Activated CD8-positive, alpha-beta T cell treated with anti-CD3 and anti-CD28 coated beads for 36 hours (primary cell): ENCODE data around the gene H19. TPM values are rescaled to one million over a fixed set of nuclear protein-coding genes. Genes with fewer than 3 reads are reported as not detected.

Experiments
- ATAC-seq: fragments of 200-7000 bp; cut with Tn5 transposase; one replicate; pipeline ENCODE4 v1.10.0; 2021; ENCODE audit warnings: mild to moderate bottlenecking, moderate library complexity
- CTCF ChIA-PET: fragments of 350-600 bp; sonication (Branson Sonifier 250); formaldehyde crosslinking; loops from one replicate; lab custom pipeline; 2021; ENCODE audit warnings: antibody characterized with exemption; lab: Charles Lee
- POLR2A ChIA-PET: fragments of 350-600 bp; sonication (Branson Sonifier 250); formaldehyde crosslinking; loops from one replicate; lab custom pipeline; 2021; ENCODE audit warnings: antibody characterized with exemption; lab: Charles Lee
- DNase-seq: peaks from one replicate; pipeline ENCODE4 v3.0.0-alpha.2; 2020
- H3K27ac Mint-ChIP-seq: one replicate; pipeline ENCODE4 v1.8.0; 2021; ENCODE audit warnings: mild to moderate bottlenecking, mixed read lengths
- H3K27me3 Mint-ChIP-seq: one replicate; pipeline ENCODE4 v1.8.0; 2021; ENCODE audit warnings: mixed read lengths
- H3K36me3 Mint-ChIP-seq: one replicate; pipeline ENCODE4 v1.8.0; 2021; ENCODE audit warnings: low read depth, mixed read lengths
- H3K4me1 Mint-ChIP-seq: one replicate; pipeline ENCODE4 v1.8.0; 2021; ENCODE audit warnings: low read depth, mixed read lengths
- H3K4me3 Mint-ChIP-seq: one replicate; pipeline ENCODE4 v1.8.0; 2021; ENCODE audit warnings: mild to moderate bottlenecking, moderate library complexity, mixed read lengths
- H3K9me3 Mint-ChIP-seq: one replicate; pipeline ENCODE4 v1.8.0; 2021; ENCODE audit warnings: mixed read lengths
- CTCF ChIP-seq: fragments of 200-600 bp; IDR thresholded peaks from one replicate; pipeline ENCODE4 v1.8.0; 2022; ENCODE audit warnings: antibody characterized with exemption, mild to moderate bottlenecking
- intact Hi-C: fragments of 100-400 bp; cut with micrococcal nuclease; formaldehyde crosslinking; loops from one replicate; pipeline ENCODE4 v1.10.0; 2022
- total RNA-seq, 2 experiments: library from RNA; stranded (reverse); gene quantifications; one replicate each; pipeline ENCODE4 v1.2.3, GENCODE V29; 2021

H19 gene
- total RNA-seq, 2 experiments from 2014 or later, result not detected

GRCh38 chr11:1994121-1994520, 3.5 kb downstream of the H19 start:
- no peak for TF ChIP-seq CTCF
- DNase-seq (no peak), ATAC-seq (no peak)
- no peaks in the 10 kb centered on the region for H3K36me3 Mint-ChIP-seq
- intact Hi-C loops, result no loop called here
- H3K9me3 Mint-ChIP-seq, result no peaks in the 10 kb centered on the region
- CTCF ChIA-PET, result no interaction called here
- H3K4me1 Mint-ChIP-seq, result no peaks in the 10 kb centered on the region
- no peaks in the 10 kb centered on the region for H3K27me3 Mint-ChIP-seq
- POLR2A ChIA-PET, result no interaction called here
- no peak overlapping the region for H3K4me3 Mint-ChIP-seq
- no peak overlapping the region for H3K27ac Mint-ChIP-seq

GRCh38 chr11:1992111-1992510, 5.5 kb downstream of the H19 start:
- Mint-ChIP-seq H3K36me3 (no peaks in the 10 kb centered on the region), H3K9me3 (no peaks in the 10 kb centered on the region), H3K4me3 (no peak overlapping the region), H3K27ac (no peak overlapping the region), H3K27me3 (no peaks in the 10 kb centered on the region), H3K4me1 (no peaks in the 10 kb centered on the region)
- no peak for TF ChIP-seq CTCF
- ATAC-seq, result no peak
- ChIA-PET POLR2A (interaction anchor here (0.6 to 1.3 kb wide), 2 partner anchors 102 to 155 kb away, joined by 3 read pairs; no protein-coding TSS in a partner anchor), CTCF (no interaction called here)
- intact Hi-C loops, result no loop called here
- no peak for DNase-seq

GRCh38 chr11:1990872-1991578, 6.6 kb downstream of the H19 start:
- ChIA-PET CTCF (no interaction called here), POLR2A (interaction anchor here (0.6 to 1.3 kb wide), 2 partner anchors 101 to 156 kb away, joined by 3 read pairs; no protein-coding TSS in a partner anchor)
- H3K27me3 Mint-ChIP-seq, result no peaks in the 10 kb centered on the region
- no peaks in the 10 kb centered on the region for H3K36me3 Mint-ChIP-seq
- no peak for DNase-seq
- ATAC-seq, result no peak
- no peak overlapping the region for H3K27ac Mint-ChIP-seq
- H3K4me1 Mint-ChIP-seq, result no peaks in the 10 kb centered on the region
- H3K4me3 Mint-ChIP-seq, result no peak overlapping the region
- intact Hi-C loops, result no loop called here
- no peak for TF ChIP-seq CTCF
- H3K9me3 Mint-ChIP-seq, result no peaks in the 10 kb centered on the region

GRCh38 chr11:1989953-1990352, 7.7 kb downstream of the H19 start:
- Mint-ChIP-seq H3K9me3 (no peaks in the 10 kb centered on the region), H3K4me3 (no peak overlapping the region), H3K36me3 (no peaks in the 10 kb centered on the region), H3K27me3 (no peaks in the 10 kb centered on the region), H3K4me1 (no peaks in the 10 kb centered on the region), H3K27ac (no peak overlapping the region)
- intact Hi-C loops, result no loop called here
- TF ChIP-seq CTCF, result no peak
- CTCF ChIA-PET, result no interaction called here
- POLR2A ChIA-PET, result no interaction called here
- ATAC-seq (no peak), DNase-seq (no peak)

- H3K27ac Mint-ChIP-seq, result no peak overlapping the region
- intact Hi-C loops, result no loop called here
- ChIA-PET POLR2A (no interaction called here), CTCF (interaction anchor here (1.2 kb wide), 1 partner anchor 107 kb away, joined by 6 read pairs; no protein-coding TSS in a partner anchor)
- no peaks in the 10 kb centered on the region for H3K36me3 Mint-ChIP-seq
- H3K4me3 Mint-ChIP-seq, result no peak overlapping the region
- TF ChIP-seq CTCF, result no peak
- H3K27me3 Mint-ChIP-seq, result no peaks in the 10 kb centered on the region
- no peak for ATAC-seq
- DNase-seq, result no peak
- H3K9me3 Mint-ChIP-seq, result no peaks in the 10 kb centered on the region
- no peaks in the 10 kb centered on the region for H3K4me1 Mint-ChIP-seq
Observed at GRCh38 chr11:1988667-1989317, 8.8 kb downstream of the H19 start.
